PC-3 (cell line): ENCODE data around the gene PPM1D.

Source experiments
- EZH2 ChIP-seq: fragments of 300-600 bp; sonication (generic); IDR thresholded peaks from one replicate; pipeline ENCODE4 v1.6.1; 2017; ENCODE audit warnings: antibody characterized with exemption, mild to moderate bottlenecking, low read length; ENCODE audit not compliant: unreplicated experiment
- TF ChIP-seq, protein P1 (sequence below): fragments of 300-600 bp; sonication (generic); conservative IDR thresholded peaks from 2 replicates; pipeline ENCODE4 v1.5.1; 2017; ENCODE audit warnings: antibody characterized with exemption, low read depth, mild to moderate bottlenecking, low read length

DNA sequence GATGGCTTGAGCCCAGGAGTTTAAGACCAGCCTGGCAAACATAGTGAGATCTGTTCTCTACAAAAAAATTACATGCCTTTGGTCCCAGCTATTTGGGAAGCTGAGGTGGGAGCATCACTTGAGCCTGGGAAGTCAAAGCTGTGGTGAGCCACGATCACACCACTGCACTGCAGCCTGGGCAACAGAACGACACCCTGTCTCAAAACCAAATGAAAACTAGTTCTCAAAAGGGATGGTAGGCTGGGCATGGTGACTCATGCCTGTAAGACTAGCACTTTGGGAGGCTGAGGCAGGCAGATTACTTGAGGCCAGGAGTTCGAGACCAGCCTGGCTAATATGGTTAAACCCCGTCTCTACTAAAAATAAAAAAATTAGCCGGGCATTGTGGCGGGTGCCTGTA, 31.1 kb downstream of the PPM1D start:
- TF ChIP-seq, protein P1, sequence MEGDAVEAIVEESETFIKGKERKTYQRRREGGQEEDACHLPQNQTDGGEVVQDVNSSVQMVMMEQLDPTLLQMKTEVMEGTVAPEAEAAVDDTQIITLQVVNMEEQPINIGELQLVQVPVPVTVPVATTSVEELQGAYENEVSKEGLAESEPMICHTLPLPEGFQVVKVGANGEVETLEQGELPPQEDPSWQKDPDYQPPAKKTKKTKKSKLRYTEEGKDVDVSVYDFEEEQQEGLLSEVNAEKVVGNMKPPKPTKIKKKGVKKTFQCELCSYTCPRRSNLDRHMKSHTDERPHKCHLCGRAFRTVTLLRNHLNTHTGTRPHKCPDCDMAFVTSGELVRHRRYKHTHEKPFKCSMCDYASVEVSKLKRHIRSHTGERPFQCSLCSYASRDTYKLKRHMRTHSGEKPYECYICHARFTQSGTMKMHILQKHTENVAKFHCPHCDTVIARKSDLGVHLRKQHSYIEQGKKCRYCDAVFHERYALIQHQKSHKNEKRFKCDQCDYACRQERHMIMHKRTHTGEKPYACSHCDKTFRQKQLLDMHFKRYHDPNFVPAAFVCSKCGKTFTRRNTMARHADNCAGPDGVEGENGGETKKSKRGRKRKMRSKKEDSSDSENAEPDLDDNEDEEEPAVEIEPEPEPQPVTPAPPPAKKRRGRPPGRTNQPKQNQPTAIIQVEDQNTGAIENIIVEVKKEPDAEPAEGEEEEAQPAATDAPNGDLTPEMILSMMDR: no peak
- no peak for TF ChIP-seq EZH2
